ENCODE data around the gene CADPS2. TPM values are rescaled to one million over a fixed set of nuclear protein-coding genes. Genes with fewer than 3 reads are reported as not detected.

The CADPS2 gene
- total and polyA plus RNA-seq, 4 experiments from 2014 or later, result not detected

- H3K27me3 Mint-ChIP-seq, result peaks cover 46 to 63% of the 10 kb centered on the region in 2 donors
- Histone ChIP-seq H3K9me3 (ENCODE audit: control insufficient read depth in 1 of 2, low read length in 2 of 2) (no peaks in the 10 kb centered on the region), H3K4me3 (ENCODE audit: low read length in 2 of 2) (no peak overlapping the region), H3K27me3 (ENCODE audit: insufficient read depth, low read length) (peaks cover 9% of the 10 kb centered on the region), H3K4me1 (ENCODE audit: insufficient read depth, low read length) (no peaks in the 10 kb centered on the region), H3K27ac (ENCODE audit: low read depth, low read length) (no peak overlapping the region), H3K36me3 (ENCODE audit: insufficient read depth, low read length) (no peaks in the 10 kb centered on the region)
- H3K36me3 Mint-ChIP-seq, result no peaks in the 10 kb centered on the region
- ChIA-PET POLR2A (ENCODE audit: partially characterized antibody) (no interaction called here), CTCF (ENCODE audit: partially characterized antibody) (no interaction called here)
- no peak overlapping the region for H3K4me3 Mint-ChIP-seq
- no peak for DNase-seq
- H3K4me1 Mint-ChIP-seq, result no peaks in the 10 kb centered on the region
- H3K9me3 Mint-ChIP-seq, result peaks cover 0 to 34% (median 17%) of the 10 kb centered on the region in 8 donors
- H3K27ac Mint-ChIP-seq, result no peak overlapping the region
- intact Hi-C loops (cut with micrococcal nuclease), result no loop called here
Observed at GRCh38 chr7:122300956-122301833, 585.1 kb downstream of the CADPS2 start.

GRCh38 chr7:122300211-122300932, 585.9 kb downstream of the CADPS2 start:
- H3K9me3 ChIP-seq (ENCODE audit: control insufficient read depth in 1 of 2, low read length in 2 of 2), result no peaks in the 10 kb centered on the region
- H3K4me3 ChIP-seq (ENCODE audit: low read length in 2 of 2), result no peak overlapping the region
- ChIA-PET CTCF (ENCODE audit: partially characterized antibody) (no interaction called here), POLR2A (ENCODE audit: partially characterized antibody) (no interaction called here)
- H3K4me1 Mint-ChIP-seq, result no peaks in the 10 kb centered on the region
- peak overlapping the region in 1 of 8 donors; percentile 15 for H3K4me3 Mint-ChIP-seq
- peaks cover 3 to 34% (median 15%) of the 10 kb centered on the region in 8 donors for H3K9me3 Mint-ChIP-seq
- no peak overlapping the region for H3K27ac Mint-ChIP-seq
- H3K36me3 ChIP-seq (ENCODE audit: insufficient read depth, low read length), result no peaks in the 10 kb centered on the region
- no peaks in the 10 kb centered on the region for H3K36me3 Mint-ChIP-seq
- DNase-seq, result no peak
- peaks cover 9% of the 10 kb centered on the region for H3K27me3 ChIP-seq (ENCODE audit: insufficient read depth, low read length)
- H3K4me1 ChIP-seq (ENCODE audit: insufficient read depth, low read length), result no peaks in the 10 kb centered on the region
- intact Hi-C loops (cut with micrococcal nuclease), result no loop called here
- no peak overlapping the region for H3K27ac ChIP-seq (ENCODE audit: low read depth, low read length)
- peaks cover 46 to 55% of the 10 kb centered on the region in 2 donors for H3K27me3 Mint-ChIP-seq

DNA sequence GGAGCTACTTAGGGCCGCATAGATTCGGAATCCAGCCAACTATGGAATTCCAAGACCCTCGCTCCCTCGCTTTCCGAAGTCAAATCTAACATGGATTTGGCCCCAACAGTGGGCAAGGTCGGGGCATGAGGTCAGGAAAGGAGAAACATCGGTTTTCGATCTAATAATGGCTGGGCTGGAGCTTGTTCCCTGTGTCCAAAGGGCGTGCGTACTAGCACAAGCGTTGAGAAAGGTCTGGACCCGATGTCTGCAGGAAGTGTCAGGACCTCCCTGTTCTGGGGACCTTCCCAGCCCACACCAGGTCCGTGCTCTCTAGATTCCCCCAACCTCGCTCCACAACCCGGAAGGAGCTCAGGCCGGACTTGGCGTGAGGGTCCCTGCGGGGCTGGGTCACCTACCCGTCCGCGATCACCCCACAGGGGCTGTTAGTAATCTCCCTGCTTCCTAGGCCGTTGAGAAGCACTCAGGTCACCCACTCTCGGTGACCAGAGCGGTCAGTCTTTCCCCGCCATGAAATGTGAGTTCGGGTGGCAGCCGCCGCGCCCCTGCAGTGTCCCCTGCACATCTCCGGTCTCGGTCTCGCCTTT, 586.5 kb downstream of the CADPS2 start:
- no peak for DNase-seq
- Histone ChIP-seq H3K27me3 (ENCODE audit: insufficient read depth, low read length) (peaks cover 9% of the 10 kb centered on the region), H3K27ac (ENCODE audit: low read depth, low read length) (no peak overlapping the region), H3K4me1 (ENCODE audit: insufficient read depth, low read length) (no peaks in the 10 kb centered on the region), H3K36me3 (ENCODE audit: insufficient read depth, low read length) (no peaks in the 10 kb centered on the region), H3K9me3 (ENCODE audit: control insufficient read depth in 1 of 2, low read length in 2 of 2) (no peaks in the 10 kb centered on the region), H3K4me3 (ENCODE audit: low read length in 2 of 2) (no peak overlapping the region)
- Mint-ChIP-seq H3K4me3 (no peak overlapping the region), H3K36me3 (no peaks in the 10 kb centered on the region), H3K27me3 (peaks cover 45 to 52% of the 10 kb centered on the region in 2 donors), H3K4me1 (no peaks in the 10 kb centered on the region), H3K27ac (no peak overlapping the region), H3K9me3 (peaks cover 3 to 31% (median 15%) of the 10 kb centered on the region in 8 donors)
- intact Hi-C loops (cut with micrococcal nuclease), result no loop called here
- ChIA-PET CTCF (ENCODE audit: partially characterized antibody) (no interaction called here), POLR2A (ENCODE audit: partially characterized antibody) (no interaction called here)

- no peaks in the 10 kb centered on the region for H3K36me3 ChIP-seq (ENCODE audit: insufficient read depth, low read length)
- Mint-ChIP-seq H3K27me3 (peaks cover 42% of the 10 kb centered on the region in 2 donors), H3K4me3 (no peak overlapping the region), H3K9me3 (peaks cover 3 to 27% (median 11%) of the 10 kb centered on the region in 8 donors), H3K36me3 (no peaks in the 10 kb centered on the region), H3K4me1 (no peaks in the 10 kb centered on the region), H3K27ac (no peak overlapping the region)
- no peak for DNase-seq
- H3K4me1 ChIP-seq (ENCODE audit: insufficient read depth, low read length), result no peaks in the 10 kb centered on the region
- H3K9me3 ChIP-seq (ENCODE audit: control insufficient read depth in 1 of 2, low read length in 2 of 2), result no peaks in the 10 kb centered on the region
- intact Hi-C loops (cut with micrococcal nuclease), result no loop called here
- H3K4me3 ChIP-seq (ENCODE audit: low read length in 2 of 2), result no peak overlapping the region
- H3K27ac ChIP-seq (ENCODE audit: low read depth, low read length), result no peak overlapping the region
- peaks cover 9% of the 10 kb centered on the region for H3K27me3 ChIP-seq (ENCODE audit: insufficient read depth, low read length)
- ChIA-PET POLR2A (ENCODE audit: partially characterized antibody) (no interaction called here), CTCF (ENCODE audit: partially characterized antibody) (no interaction called here)
Observed at GRCh38 chr7:122298618-122299017, 587.6 kb downstream of the CADPS2 start.

GRCh38 chr7:122298131-122298530, 588.1 kb downstream of the CADPS2 start:
- no peaks in the 10 kb centered on the region for H3K36me3 ChIP-seq (ENCODE audit: insufficient read depth, low read length)
- H3K36me3 Mint-ChIP-seq, result no peaks in the 10 kb centered on the region
- CTCF ChIA-PET (ENCODE audit: partially characterized antibody), result no interaction called here
- H3K27me3 Mint-ChIP-seq, result peaks cover 39 to 41% of the 10 kb centered on the region in 2 donors
- H3K9me3 ChIP-seq (ENCODE audit: control insufficient read depth in 1 of 2, low read length in 2 of 2), result no peaks in the 10 kb centered on the region
- no peaks in the 10 kb centered on the region for H3K4me1 ChIP-seq (ENCODE audit: insufficient read depth, low read length)
- no peak for DNase-seq
- no peaks in the 10 kb centered on the region for H3K4me1 Mint-ChIP-seq
- peaks cover 9% of the 10 kb centered on the region for H3K27me3 ChIP-seq (ENCODE audit: insufficient read depth, low read length)
- no peak overlapping the region for H3K4me3 ChIP-seq (ENCODE audit: low read length in 2 of 2)
- H3K4me3 Mint-ChIP-seq, result no peak overlapping the region
- POLR2A ChIA-PET (ENCODE audit: partially characterized antibody), result no interaction called here
- intact Hi-C loops (cut with micrococcal nuclease), result no loop called here
- H3K27ac Mint-ChIP-seq, result no peak overlapping the region
- H3K9me3 Mint-ChIP-seq, result peaks cover 3 to 27% (median 10%) of the 10 kb centered on the region in 8 donors
- H3K27ac ChIP-seq (ENCODE audit: low read depth, low read length), result no peak overlapping the region

DNA sequence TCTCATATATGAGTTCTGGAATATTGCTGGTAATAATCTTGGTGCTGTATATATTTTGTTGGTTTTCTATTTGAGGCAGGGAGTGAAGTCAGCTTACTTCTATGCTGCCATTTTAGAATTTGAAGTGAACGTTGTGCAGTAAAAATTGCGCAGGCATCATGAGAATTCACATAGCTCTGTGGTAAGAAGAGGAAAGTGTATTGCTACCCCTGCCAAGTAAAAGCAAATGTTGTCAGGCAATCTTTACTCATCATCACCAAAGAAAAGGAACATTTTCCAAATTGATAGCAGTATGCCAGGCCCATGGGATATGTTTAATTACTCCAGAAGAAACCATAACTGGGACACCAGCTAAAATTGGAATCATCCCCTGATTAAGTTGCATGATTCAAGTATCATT, 595.1 kb downstream of the CADPS2 start:
- POLR2A ChIA-PET (ENCODE audit: partially characterized antibody), result no interaction called here
- no peak overlapping the region for H3K4me3 ChIP-seq (ENCODE audit: low read length in 2 of 2)
- CTCF ChIA-PET (ENCODE audit: partially characterized antibody), result no interaction called here
- Mint-ChIP-seq H3K4me1 (no peaks in the 10 kb centered on the region), H3K4me3 (no peak overlapping the region), H3K27ac (no peak overlapping the region), H3K27me3 (peaks cover 1 to 2% of the 10 kb centered on the region in 2 donors), H3K9me3 (peaks cover 0 to 18% (median 4%) of the 10 kb centered on the region in 8 donors), H3K36me3 (no peaks in the 10 kb centered on the region)
- intact Hi-C loops (cut with micrococcal nuclease), result no loop called here
- no peak for DNase-seq
- peaks cover 0 to 4% of the 10 kb centered on the region in 2 donors for H3K9me3 ChIP-seq (ENCODE audit: control insufficient read depth in 1 of 2, low read length in 2 of 2)
- no peaks in the 10 kb centered on the region for H3K4me1 ChIP-seq (ENCODE audit: insufficient read depth, low read length)
- no peak overlapping the region for H3K27ac ChIP-seq (ENCODE audit: low read depth, low read length)
- no peaks in the 10 kb centered on the region for H3K36me3 ChIP-seq (ENCODE audit: insufficient read depth, low read length)
- no peaks in the 10 kb centered on the region for H3K27me3 ChIP-seq (ENCODE audit: insufficient read depth, low read length)

- Mint-ChIP-seq H3K27me3 (peaks cover 1 to 2% of the 10 kb centered on the region in 2 donors), H3K4me3 (no peak overlapping the region), H3K9me3 (peaks cover 0 to 21% (median 2%) of the 10 kb centered on the region in 8 donors), H3K27ac (no peak overlapping the region), H3K4me1 (no peaks in the 10 kb centered on the region), H3K36me3 (no peaks in the 10 kb centered on the region)
- Histone ChIP-seq H3K4me3 (ENCODE audit: low read length in 2 of 2) (no peak overlapping the region), H3K36me3 (ENCODE audit: insufficient read depth, low read length) (no peaks in the 10 kb centered on the region), H3K4me1 (ENCODE audit: insufficient read depth, low read length) (no peaks in the 10 kb centered on the region), H3K9me3 (ENCODE audit: control insufficient read depth in 1 of 2, low read length in 2 of 2) (peaks cover 0 to 4% of the 10 kb centered on the region in 2 donors), H3K27me3 (ENCODE audit: insufficient read depth, low read length) (no peaks in the 10 kb centered on the region), H3K27ac (ENCODE audit: low read depth, low read length) (no peak overlapping the region)
- DNase-seq, result no peak
- ChIA-PET POLR2A (ENCODE audit: partially characterized antibody) (no interaction called here), CTCF (ENCODE audit: partially characterized antibody) (no interaction called here)
- intact Hi-C loops (cut with micrococcal nuclease), result no loop called here
Observed at GRCh38 chr7:122290476-122290875, 595.8 kb downstream of the CADPS2 start.
